GM19035 (cell line): ENCODE results near the gene IRF3.
A peak's percentile ranks its signal among the peaks of the same experiment; 100 is the strongest.

Source experiments
- ATAC-seq: cut with Tn5 transposase; IDR thresholded peaks from one replicate; pipeline ENCODE4 v1.9.1; 2021; ENCODE audit not compliant: unreplicated experiment

IRF3 gene

DNA sequence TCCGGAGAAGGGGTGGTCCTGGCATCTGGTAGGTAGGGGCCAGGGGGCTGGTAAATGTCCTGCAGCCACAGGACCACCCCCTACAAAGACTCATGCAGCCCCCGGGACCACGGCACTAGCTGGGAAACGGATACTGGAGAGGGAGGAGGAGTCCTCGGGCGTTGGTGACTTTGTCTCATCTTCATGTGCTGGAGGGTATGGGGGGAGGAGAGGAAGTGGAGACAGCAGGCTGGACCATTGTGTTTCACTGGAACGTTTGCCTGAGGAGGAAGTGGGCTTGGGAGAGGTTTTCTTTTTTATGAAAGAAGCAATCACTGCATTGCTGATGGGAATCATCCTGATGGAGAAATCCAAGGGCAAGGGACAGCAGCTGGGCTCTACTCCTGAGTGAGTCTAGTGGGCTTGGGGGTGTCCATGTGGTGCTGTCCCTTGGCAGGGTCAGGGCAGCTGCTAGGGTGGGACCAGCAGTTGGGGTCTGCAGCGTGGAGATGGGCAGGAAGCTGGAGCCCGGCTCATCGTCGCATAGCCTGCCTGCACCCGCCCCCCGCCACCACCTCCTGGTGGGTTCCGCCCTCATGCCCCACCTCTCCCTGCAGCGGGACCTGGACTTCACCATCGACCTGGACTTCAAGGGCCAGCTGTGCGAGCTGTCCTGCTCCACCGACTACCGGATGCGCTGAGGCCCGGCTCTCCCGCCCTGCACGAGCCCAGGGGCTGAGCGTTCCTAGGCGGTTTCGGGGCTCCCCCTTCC lies 22.1 kb upstream of the IRF3 start:
- ATAC-seq = no peak

- ATAC-seq = no peak
Measured at GRCh38 chr19:49687150-49687549, 21.5 kb upstream of the IRF3 start.

DNA sequence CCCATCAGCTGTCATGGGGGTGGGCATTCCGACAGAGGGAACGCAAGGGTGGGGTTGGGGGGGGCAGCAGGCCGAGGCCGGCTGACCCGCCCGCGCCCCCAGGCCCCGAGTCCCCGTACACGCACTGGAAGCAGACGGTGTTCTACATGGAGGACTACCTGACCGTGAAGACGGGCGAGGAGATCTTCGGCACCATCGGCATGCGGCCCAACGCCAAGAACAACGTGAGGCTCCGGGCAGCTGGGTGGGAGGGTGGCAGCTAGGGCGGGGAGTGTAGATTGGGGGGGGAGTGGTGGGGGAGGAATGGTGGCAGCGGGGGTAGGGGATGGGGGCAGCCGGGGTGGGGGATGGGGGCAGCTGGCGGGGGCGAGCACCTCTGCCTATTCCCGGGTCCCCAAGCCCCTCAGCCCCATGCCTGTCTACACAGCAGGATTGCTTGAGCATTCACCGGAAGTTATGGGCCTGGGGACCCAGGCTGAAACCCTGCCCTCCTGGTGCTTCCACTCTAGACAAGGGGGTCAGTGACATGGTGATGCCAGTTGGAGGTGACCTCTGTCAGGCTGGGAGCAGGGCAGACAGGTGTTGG lies 20.9 kb upstream of the IRF3 start:
- no peak for ATAC-seq

- no peak for ATAC-seq
Measured at GRCh38 chr19:49685845-49686332, 20.2 kb upstream of the IRF3 start.

- ATAC-seq = no peak
Measured at GRCh38 chr19:49684983-49685553, 19.4 kb upstream of the IRF3 start.

DNA sequence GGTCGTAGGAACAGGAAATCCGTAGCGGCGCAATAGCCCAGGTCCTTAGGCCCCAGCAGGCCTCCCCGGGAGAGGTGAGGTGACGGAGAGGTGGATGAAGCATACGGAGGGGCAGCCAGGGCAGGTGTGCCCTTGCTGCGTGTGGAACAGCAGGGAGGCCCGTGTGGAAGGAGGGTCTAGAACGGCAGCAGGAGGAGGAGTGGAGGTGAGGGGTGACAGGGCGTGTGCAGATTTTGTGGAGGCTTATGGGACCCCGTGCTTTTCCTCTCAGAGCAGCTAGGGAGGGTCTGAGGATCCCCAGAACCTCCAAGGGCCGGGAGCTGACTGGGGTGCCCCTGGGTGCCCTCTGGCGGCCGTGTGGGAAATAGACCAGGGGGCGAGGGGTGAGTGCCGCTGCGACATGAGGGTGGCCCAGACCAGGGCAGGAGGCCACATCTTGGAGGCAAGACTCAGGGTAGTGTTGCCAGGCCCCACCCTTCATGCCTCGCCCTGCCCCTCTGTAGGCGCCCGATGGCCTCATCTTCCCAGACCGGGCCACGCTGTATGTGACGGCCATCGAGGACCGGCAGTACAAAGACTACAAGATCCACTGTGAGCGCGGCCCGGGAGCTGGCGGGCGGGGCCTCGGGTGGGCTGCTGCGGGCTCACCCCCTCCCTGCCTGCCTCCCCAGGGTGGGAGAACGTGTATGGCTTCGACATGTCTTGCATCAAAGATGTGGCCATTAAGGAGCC lies 18.8 kb upstream of the IRF3 start:
- no peak for ATAC-seq

- ATAC-seq = no peak
Measured at GRCh38 chr19:49683814-49684250, 18.2 kb upstream of the IRF3 start.

DNA sequence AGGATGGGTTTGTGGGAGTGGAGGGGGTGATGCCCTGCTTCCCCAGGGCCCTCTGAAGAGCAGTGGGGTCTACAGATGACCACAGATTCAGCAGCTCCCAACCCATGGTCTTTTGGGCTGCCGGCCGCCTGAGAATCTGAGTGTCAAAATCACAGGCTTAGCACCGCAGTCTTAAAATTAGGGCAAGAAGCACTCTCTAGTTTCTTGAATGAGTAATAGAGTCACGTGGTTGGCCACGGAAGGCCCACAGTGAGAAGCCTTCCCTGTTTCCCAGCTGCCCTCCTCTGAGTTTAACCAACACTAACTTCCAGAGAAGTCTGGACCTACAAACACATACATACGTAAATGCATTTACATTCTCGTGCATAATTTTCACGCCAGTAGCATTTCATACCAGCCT lies 16.6 kb upstream of the IRF3 start:
- ATAC-seq = no peak

- no peak for ATAC-seq
Measured at GRCh38 chr19:49681830-49682229, 16.2 kb upstream of the IRF3 start.

DNA sequence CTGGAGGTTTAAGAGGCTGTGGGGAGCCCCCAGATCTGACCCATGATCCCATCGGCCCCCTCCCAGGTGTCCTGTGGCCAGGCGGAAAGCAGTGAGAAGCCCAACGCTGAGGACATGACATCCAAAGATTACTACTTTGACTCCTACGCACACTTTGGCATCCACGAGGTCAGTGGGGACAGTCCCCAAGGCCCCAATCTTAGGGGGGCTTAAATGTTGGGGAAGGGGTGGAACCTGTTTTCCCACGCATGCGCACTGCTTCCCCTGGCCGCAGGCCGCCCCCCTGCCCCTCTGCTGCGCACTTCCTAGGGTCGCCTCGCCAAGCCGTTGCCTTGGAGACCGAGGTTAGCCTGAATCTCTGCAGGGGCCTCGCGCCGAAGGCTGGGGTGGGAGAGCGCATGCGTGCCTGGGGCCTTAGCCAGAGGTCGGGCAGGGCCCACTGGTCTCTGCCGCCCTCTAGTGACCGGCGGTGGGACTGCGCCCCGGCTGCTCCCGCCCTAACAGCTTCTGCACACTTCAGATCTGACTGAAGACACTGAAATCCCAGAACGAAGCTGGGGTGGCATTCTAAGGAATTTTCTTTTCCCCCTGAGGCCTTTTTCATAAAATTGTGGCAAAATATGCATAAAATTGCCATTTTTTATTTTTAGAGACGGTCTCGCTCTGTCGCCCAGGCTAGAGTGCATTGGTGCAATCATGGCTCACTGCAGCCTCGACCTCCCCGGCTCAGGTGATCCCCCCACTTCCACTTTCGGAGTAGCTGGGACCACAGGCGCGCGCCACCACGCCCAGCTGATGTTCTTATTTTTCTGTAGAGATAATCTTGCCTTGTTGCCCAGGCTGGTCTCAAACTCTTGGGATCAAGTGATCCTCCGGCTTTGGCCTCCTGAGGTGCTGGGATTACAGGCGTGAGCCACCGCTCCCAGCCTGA lies 15.0 kb upstream of the IRF3 start:
- no peak for ATAC-seq

DNA sequence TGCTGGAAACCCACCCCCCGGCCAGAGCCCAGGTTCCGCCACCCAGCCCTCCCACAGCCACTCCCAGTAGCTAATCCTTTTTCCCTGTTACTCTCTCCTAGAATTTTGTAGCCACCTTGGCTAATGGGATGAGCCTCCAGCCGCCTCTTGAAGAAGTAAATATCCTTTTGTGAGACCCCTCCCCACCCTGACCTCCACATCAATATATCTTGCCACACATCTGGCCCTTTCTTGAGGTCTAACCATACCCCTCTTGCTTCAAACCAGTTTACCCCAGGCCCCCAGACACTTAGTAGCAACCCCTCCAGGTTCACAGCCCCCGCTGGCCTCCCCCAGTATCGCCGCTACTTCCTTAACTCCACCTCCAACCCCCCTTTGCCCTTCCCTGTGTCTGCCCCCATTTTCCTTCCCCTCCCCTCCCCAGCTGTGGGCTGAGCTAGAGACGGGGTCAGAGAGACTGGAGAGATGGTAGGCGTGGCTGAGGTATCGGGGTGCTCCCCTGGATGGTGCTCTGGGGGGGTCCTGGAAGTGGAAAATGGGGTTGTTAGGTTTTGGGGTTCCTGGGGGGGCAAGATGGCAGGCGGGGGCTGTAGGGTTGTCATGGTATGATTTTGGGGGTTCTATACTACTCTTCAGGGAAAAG lies 14.2 kb upstream of the IRF3 start:
- ATAC-seq = no peak

GRCh38 chr19:49678985-49679770 lies 13.5 kb upstream of the IRF3 start:
- no peak for ATAC-seq

- ATAC-seq = no peak
Measured at GRCh38 chr19:49677901-49678674, 12.4 kb upstream of the IRF3 start.

DNA sequence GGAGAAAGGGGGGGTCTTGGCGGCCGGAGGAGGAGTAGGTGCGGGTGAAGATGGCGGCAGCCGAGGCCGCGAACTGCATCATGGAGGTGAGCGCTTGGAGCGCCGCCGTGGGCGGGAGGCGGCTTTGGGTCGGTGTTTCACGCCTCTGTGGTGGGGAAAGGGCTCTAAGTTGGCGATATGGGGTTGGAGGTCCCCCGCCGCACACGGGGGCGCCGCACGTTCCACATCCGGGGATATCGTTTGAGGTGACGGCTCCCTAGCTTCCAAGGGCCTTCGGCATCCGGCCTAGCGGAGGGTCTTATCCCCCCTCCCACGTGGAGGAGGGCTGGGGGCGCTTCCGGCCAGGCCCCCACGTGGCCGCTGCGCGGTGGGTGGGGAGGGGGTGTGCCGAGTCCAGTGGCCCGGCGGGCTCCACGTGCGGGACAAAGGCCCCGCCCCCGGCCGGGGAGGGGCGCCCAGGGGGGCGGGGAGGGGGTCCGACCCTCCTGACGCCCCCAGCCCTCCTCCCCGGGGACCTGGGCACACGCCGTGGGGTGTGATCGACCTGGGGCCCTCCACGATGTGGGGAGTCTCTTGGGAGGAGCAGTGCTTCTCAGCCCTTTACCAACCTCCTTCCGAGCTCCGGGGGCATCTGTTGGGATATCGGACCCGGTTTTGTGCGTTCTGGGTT lies 11.7 kb upstream of the IRF3 start, which contains the start of gene PRMT1:
Gene PRMT1 (plus strand): TSS at position 41 of the 670 bp plus-strand sequence. CDS start 10 bp downstream, at position 51.
- no peak for ATAC-seq

- peak; percentile 68 for ATAC-seq
Measured at GRCh38 chr19:49676784-49677230, 11.2 kb upstream of the IRF3 start.

DNA sequence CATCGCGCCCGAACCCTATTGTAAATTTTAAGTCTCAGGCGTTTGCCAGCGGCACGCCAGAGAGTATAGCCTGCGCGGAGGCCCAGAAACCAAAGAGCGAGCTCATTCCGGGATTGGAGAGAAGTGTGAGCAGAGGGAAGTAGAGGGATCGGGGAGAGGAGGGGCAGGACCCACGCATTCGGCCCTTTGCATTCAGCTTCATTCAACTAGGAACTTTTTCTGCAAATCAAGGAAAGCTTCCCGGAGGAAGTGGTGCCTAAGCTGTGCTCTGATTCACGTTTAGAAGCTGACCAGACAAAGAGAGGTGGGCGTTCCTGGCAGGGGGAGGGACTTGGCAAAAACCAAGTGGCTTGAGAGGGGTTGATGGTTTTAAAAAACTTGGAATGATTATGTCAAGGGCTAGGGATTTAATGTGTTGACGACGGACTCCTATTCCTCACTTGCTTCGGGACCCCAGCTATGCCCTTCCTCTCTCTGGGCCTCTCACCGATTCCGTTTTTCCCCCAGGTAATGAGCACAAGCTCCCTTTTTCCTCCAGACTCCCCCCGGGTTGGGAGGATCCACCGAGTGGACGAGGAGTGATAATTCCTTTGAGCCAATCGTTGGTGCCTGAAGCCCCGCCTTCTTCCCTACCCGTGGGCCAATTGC lies 10.6 kb upstream of the IRF3 start:
- peak; percentile 18 for ATAC-seq
